Large intestine (tissue), 3 donors: Measurements from ENCODE around the gene CDC25A. TPM values are rescaled to one million over a fixed set of nuclear protein-coding genes. Genes with fewer than 3 reads are reported as not detected.

Experiments
- DNase-seq, 2 donors: peaks; one replicate each; pipeline versions ENCODE4 v3.0.0 to v3.0.0-alpha.2; 2013
- H3K27ac ChIP-seq: one replicate; pipeline ENCODE4 v1.5.1; 2013; ENCODE audit warnings: low read length
- H3K27me3 ChIP-seq: 2 replicates; pipeline ENCODE4 v1.6.1; 2013; ENCODE audit warnings: low read length; ENCODE audit not compliant: control insufficient read depth, insufficient read depth
- H3K36me3 ChIP-seq: 2 replicates; pipeline ENCODE4 v1.6.1; 2013; ENCODE audit warnings: low read length; ENCODE audit not compliant: control insufficient read depth, insufficient read depth
- H3K4me1 ChIP-seq: one replicate; pipeline ENCODE4 v1.6.1; 2013; ENCODE audit warnings: low read length; ENCODE audit not compliant: control insufficient read depth, insufficient read depth
- H3K4me3 ChIP-seq: one replicate; pipeline ENCODE4 v1.5.1; 2013; ENCODE audit warnings: low read length
- H3K9me3 ChIP-seq: one replicate; pipeline ENCODE4 v1.6.1; 2013; ENCODE audit warnings: mild to moderate bottlenecking, low read depth, low read length, moderate library complexity; ENCODE audit not compliant: control insufficient read depth
- WGBS: methylation state at CpG from one replicate; pipeline ENCODE4 v1.1.5; 2013; ENCODE audit warnings: low lambda C conversion rate; ENCODE audit not compliant: insufficient coverage; 5-methylcytosine and 5-hydroxymethylcytosine counted together
- polyA plus RNA-seq: library from polyadenylated mRNA; unstranded; fragments of 120-200 nt; gene quantifications from one replicate; pipeline ENCODE4 v1.2.1, GENCODE V29; 2013

The CDC25A gene
- polyA plus RNA-seq, 1 donor = 5.3 TPM

DNA sequence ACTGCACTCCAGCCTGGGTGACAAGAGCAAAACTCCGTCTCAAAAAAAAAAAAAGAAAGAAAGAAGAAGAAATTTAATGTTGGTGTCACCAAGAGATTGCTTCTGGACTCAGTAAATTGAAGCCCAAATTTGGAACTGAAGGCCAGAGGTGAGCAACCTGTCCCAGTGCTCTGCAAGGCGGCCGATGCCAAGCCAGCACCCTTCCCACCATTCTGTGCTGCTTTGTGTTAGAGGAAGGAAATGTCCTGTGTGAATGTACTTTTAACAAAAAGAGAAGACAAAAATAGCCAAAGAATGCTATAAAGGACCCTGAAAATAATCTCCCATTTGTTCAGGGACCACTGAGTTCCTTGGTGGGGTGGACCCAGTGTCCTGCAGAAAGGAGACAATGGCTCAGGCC lies 44.6 kb downstream of the CDC25A start:
- WGBS = no CpG with 5 or more reads among the region's 3 CpGs
- Histone ChIP-seq H3K4me3 (no peak overlapping the region), H3K27me3 (no peaks in the 10 kb centered on the region), H3K36me3 (no peaks in the 10 kb centered on the region), H3K9me3 (no peaks in the 10 kb centered on the region), H3K27ac (no peak overlapping the region), H3K4me1 (no peaks in the 10 kb centered on the region)
- DNase-seq = no peak

DNA sequence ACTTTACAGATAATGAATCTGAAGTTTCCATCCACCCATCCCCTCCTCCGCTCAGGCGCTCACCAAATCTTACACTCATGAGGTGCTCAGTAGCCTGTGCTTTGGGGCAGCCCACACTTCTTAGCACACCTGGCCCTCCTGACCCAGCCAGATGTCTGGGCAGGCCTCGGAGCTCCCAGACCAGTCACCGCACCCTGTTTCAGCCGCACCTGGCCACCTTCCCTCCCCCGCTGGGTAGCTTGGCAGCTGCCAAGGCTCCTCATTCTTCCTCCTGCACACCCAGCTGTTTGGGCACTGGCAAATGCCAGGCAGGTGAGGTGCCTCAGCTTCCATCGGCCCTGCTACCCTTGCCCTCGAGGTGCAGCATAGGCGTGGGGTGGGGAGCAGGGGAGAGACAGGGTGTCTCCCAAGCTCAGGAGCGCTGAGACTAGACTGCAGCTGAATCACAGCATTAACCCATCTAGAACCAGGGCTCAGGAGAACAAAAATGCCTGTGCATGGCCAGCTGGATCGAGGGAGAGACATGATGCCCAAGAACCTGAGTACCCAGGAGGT lies 45.8 kb downstream of the CDC25A start:
- Histone ChIP-seq H3K4me1 (no peaks in the 10 kb centered on the region), H3K9me3 (no peaks in the 10 kb centered on the region), H3K36me3 (no peaks in the 10 kb centered on the region), H3K4me3 (no peak overlapping the region), H3K27ac (no peak overlapping the region), H3K27me3 (no peaks in the 10 kb centered on the region)
- no peak for DNase-seq
- no CpG with 5 or more reads among the region's 11 CpGs for WGBS

DNA sequence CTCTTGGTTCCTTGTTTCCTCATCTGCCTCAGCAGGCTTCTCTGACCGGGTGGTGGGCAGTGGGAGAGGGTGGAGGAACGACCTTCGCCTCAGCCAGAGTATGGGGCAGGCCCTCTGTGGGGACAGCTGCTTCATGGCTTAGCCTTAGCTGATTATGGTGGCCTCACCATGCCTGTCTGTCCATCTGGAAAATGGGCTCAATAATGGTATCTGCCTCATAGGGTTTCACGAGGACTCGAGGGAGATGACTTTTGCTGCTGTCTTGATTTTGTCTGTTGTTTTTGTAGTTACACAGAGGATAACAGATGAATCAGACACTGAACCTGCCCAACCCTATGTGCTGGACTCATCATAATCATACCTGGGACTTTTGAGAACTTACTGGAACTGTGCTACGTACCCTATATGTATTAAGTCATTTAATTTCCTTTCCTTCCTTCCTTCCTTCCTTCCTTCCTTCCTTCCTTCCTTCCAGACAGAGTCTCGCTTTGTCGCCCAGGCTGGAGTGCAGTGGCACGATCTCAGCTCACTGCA lies 46.5 kb downstream of the CDC25A start:
- Histone ChIP-seq H3K4me3 (no peak overlapping the region), H3K27ac (no peak overlapping the region), H3K36me3 (no peaks in the 10 kb centered on the region), H3K27me3 (no peaks in the 10 kb centered on the region), H3K4me1 (no peaks in the 10 kb centered on the region), H3K9me3 (no peaks in the 10 kb centered on the region)
- 86% methylated on average over 1 of the region's 9 CpGs for WGBS
- DNase-seq = no peak

DNA sequence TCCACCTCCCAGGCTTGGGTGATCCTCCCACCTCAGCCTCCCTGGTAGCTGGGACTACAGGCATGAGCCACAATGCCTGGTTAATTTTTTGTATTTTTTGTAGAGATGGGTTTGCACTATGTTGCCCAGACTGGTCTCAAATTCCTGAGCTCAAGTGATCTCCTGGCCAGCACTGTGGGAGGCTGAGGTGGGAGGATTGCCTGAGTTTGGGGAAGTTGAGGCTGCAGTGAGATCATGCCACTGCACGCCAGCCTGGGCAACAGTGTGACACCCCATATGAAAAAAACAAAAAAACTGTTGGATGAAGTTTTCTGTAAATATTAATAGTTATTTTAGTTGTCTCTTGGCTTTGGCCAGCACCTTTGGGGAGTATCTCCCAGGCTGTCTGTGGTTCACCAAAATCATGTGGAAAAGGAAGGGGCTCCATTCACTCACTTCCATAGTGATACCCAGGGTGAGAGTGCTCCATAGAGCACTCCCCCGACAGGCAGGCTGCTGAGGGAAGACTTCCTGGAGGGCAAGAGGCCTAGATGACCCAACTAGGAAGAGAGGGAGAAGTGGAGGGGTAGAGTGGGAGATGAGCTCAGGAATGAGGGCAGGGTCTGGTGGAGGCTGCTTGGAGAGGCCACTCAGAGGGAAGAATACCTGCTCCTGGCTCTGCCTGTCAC lies 47.1 kb downstream of the CDC25A start:
- no peak overlapping the region for H3K4me3 ChIP-seq
- WGBS = 100% methylated on average over 1 of the region's 2 CpGs

DNA sequence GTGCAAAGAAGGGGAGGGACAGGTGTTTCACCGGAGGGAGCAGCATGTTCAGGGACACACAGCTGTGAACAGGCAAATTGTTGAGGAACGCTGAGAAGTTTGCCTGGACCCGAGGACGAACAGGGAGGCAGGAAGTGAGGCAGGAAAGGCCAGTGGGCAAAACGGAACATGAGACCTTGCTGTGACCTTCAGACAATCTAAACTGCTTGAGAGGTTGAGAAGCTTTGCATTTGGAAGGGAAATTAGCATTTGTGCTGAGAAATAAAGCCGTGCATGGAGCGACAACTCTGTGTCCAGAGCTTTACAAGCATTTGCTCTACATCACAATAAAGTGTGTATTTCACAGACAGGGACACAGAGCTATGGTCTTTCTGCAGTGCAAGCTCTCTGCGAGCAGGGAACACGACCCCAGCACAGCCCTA lies 47.9 kb downstream of the CDC25A start:
- no CpG with 5 or more reads among the region's 9 CpGs for WGBS
- no peak overlapping the region for H3K4me3 ChIP-seq
- no peaks in the 10 kb centered on the region for H3K9me3 ChIP-seq
- H3K27me3 ChIP-seq = no peaks in the 10 kb centered on the region
- no peaks in the 10 kb centered on the region for H3K4me1 ChIP-seq
- DNase-seq = no peak
- no peaks in the 10 kb centered on the region for H3K36me3 ChIP-seq
- no peak overlapping the region for H3K27ac ChIP-seq

More for the DNA sequence above, 47.1 kb downstream of the CDC25A start:
- Histone ChIP-seq H3K9me3 (no peaks in the 10 kb centered on the region), H3K27ac (no peak overlapping the region), H3K27me3 (no peaks in the 10 kb centered on the region), H3K4me1 (no peaks in the 10 kb centered on the region), H3K36me3 (no peaks in the 10 kb centered on the region)
- no peak for DNase-seq

DNA sequence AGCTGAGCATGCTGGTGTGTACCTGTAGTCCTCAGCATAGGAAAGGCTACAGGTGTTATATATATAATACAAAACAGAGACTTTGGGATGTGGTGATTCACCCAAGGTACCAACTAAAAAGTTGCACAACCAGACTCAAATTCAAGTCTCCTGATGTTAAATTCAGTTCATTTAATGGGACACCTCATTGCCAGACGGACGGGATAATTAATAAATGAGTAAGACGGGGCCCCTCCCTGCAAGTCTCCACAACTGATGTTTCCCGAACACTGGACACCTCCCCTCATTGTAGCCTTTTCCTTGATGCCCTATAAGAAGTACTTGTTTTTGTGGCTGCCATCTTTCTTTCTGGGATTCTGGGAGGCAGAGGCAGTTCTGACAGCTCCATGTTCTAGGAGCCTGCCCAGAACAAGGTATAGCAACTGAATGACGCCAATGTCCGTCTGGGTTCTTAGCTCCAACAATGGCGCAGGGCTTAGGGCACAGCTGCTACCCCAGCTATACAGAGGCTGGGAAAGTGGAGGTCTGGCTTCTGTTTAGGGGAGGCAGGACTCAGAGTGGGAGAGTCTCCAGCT lies 50.7 kb downstream of the CDC25A start:
- Histone ChIP-seq H3K4me1 (no peaks in the 10 kb centered on the region), H3K27ac (no peak overlapping the region), H3K27me3 (no peaks in the 10 kb centered on the region), H3K9me3 (no peaks in the 10 kb centered on the region), H3K36me3 (no peaks in the 10 kb centered on the region), H3K4me3 (no peak overlapping the region)
- no peak for DNase-seq
- WGBS = no CpG with 5 or more reads among the region's 7 CpGs

DNA sequence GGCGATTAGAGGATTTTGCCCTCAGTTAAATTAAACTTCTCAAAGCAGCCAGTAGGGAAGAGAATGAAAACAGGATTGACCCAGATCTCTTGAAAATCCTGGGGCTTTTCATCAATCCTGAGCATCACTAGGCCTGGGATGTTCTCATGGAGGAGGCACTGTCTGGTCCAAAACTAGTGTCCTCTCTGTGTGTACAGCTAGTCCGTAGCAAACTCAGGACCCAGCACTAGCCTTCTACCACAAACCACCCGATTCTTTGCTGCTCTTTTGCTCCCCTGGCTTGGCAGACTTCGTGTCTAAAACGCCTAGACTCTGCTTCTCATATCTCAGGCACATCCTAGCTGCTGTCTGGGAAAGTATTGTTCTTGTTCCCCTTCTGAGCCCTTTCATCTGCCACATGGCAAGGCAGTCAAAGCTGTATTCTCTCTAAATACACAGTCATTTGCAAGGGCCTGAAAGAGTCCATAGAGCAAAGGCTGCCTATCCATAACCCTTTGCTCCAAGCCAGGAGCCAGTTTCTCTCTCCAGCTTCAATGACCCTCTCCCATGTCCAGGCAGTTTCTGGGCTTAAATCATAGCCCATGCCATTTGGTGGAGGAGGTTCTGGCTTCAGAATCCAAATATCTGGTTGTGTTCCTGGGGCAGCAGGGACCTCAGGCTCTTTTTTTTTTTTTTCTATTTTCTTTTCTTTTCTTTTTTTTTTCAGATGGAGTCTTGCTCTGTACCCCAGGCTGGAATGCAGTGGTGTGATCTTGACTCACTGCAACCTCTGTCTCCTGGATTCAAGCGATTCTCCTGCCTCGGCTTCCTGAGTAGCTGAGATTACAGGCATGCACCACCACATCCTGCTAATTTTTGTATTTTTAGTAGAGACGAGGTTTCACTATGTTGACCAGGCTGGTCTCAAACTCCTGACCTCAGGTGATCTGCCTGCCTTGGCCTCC lies 52.4 kb downstream of the CDC25A start:
- Histone ChIP-seq H3K4me3 (no peak overlapping the region), H3K9me3 (no peaks in the 10 kb centered on the region), H3K27me3 (no peaks in the 10 kb centered on the region), H3K36me3 (no peaks in the 10 kb centered on the region), H3K27ac (no peak overlapping the region), H3K4me1 (no peaks in the 10 kb centered on the region)
- DNase-seq = peak in 1 of 2 donors; percentile 38
- 80% methylated on average over 1 of the region's 8 CpGs for WGBS

DNA sequence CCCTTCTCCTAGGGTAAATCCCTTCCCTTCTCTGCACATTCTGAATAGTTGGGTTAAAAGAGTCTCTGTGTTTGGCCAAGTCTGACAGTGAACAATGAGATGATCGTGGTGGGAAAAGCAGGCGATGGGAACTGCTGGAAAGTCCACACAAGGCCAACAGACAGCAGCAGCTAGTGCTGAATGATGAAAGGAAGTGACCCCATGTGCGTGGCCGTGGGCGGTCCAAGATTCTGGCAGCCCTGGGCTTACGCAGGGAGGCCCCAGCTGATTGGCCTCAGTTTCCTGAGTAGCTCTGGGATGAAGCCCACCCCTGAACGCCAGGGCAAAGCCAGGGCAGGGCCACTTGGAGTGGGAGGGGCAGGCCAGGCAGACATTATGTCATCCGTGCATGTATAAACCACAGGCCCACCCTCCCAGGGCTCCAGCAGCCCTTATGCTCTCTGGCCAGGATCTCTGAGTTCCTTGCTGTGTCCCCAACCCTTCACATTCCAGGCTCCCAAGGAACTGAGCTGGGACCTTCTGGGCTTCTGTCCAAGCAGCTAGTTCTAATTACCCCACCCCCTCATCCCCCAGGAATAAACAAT lies 57.8 kb downstream of the CDC25A start:
- Histone ChIP-seq H3K4me3 (no peak overlapping the region), H3K4me1 (no peaks in the 10 kb centered on the region), H3K27ac (peak overlapping the region; percentile 74), H3K36me3 (no peaks in the 10 kb centered on the region), H3K27me3 (no peaks in the 10 kb centered on the region), H3K9me3 (no peaks in the 10 kb centered on the region)
- DNase-seq = peak; percentile 75
- WGBS = no CpG with 5 or more reads among the region's 8 CpGs

DNA sequence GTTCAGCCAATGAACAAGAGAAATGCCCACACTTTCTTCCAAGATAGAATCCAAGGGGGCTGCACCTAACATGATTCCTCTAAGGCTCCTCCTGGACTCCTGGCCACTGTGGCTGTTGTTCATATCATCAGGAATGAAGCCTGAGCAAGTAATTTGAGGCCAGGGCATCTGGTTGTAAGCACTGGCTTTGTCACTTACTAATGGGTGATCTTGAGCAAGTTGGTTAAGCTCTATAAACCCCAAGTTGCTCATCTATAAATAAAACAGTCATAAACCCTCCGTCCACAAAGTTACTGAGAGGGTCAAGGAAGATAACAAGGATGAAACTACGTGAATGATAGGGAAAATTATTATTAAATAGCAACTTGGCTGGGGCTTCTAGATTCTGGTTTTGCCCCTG lies 58.3 kb downstream of the CDC25A start:
- DNase-seq = no peak
- no peaks in the 10 kb centered on the region for H3K36me3 ChIP-seq
- no peak overlapping the region for H3K4me3 ChIP-seq
- no peaks in the 10 kb centered on the region for H3K27me3 ChIP-seq
- no peaks in the 10 kb centered on the region for H3K9me3 ChIP-seq
- H3K4me1 ChIP-seq = no peaks in the 10 kb centered on the region
- peak overlapping the region; percentile 74 for H3K27ac ChIP-seq
- no CpG with 5 or more reads among the region's 2 CpGs for WGBS

DNA sequence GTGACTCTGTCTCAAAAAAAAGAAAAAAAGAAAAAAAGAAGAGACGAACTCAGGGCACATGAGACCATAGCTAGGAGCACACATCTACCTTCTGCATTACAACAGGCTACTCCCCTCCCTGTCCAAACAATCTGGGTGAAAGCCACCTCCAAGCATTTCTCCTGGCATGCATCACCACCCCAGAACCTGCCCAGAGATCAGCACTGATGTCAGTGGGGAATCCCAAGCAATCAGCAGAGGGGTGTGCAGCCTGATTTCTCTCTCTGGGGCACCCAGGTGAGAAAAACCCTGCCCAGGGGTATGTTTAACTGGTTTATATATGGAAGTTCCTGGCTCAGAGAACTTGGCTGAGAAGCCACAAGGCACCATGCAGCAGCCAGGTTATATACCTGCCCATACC lies 59.4 kb downstream of the CDC25A start:
- no peak for DNase-seq
- Histone ChIP-seq H3K4me1 (no peaks in the 10 kb centered on the region), H3K27me3 (no peaks in the 10 kb centered on the region), H3K9me3 (no peaks in the 10 kb centered on the region), H3K4me3 (no peak overlapping the region), H3K36me3 (no peaks in the 10 kb centered on the region), H3K27ac (no peak overlapping the region)
- no CpG with 5 or more reads among the region's 1 CpG for WGBS
